K562 (cell line): ENCODE data around the gene APPL2. TPM values are rescaled to one million over a fixed set of nuclear protein-coding genes. Genes with fewer than 3 reads are reported as not detected.

Experiments
- BDP1 ChIP-seq: IDR thresholded peaks from 3 replicates; pipeline ENCODE4 v1.6.1; 2011; ENCODE audit not compliant: insufficient read length, insufficient read depth
- DIDO1 ChIP-seq: fragments of 450-650 bp; IDR thresholded peaks from 2 replicates; pipeline ENCODE4 v1.6.1; 2016; ENCODE audit warnings: low read depth, missing biosample characterization, missing genetic modification characterization
- FOXK1 ChIP-seq: sonication (generic); formaldehyde crosslinking; IDR thresholded peaks from 2 replicates; pipeline ENCODE4 v1.8.0; 2022; ENCODE audit warnings: missing genetic modification reagents, mild to moderate bottlenecking, borderline replicate concordance
- HNRNPK ChIP-seq: fragments of 200-400 bp; formaldehyde crosslinking; IDR thresholded peaks from one replicate; pipeline ENCODE4 v1.6.1; 2018; ENCODE audit warnings: mild to moderate bottlenecking, low read depth, low read length; ENCODE audit not compliant: poor library complexity, severe bottlenecking
- MTA1 ChIP-seq: fragments of 450-650 bp; IDR thresholded peaks from 2 replicates; pipeline ENCODE4 v1.6.1; 2017; ENCODE audit warnings: borderline replicate concordance
- MXI1 ChIP-seq: IDR thresholded peaks from 2 replicates; pipeline ENCODE4 v1.6.1; 2011; ENCODE audit warnings: low read depth, mild to moderate bottlenecking, improper control_type of control experiment, low read length
- RBM14 ChIP-seq: fragments of 200-400 bp; formaldehyde crosslinking; IDR thresholded peaks from 2 replicates; pipeline ENCODE4 v1.6.1; 2018; ENCODE audit warnings: low read depth, mild to moderate bottlenecking, low read length, moderate library complexity, borderline replicate concordance; ENCODE audit not compliant: insufficient read depth
- SMARCB1 ChIP-seq: IDR thresholded peaks from 2 replicates; pipeline ENCODE4 v1.6.1; 2011; ENCODE audit warnings: improper control_type of control experiment, low read depth; ENCODE audit not compliant: insufficient read length
- TEAD2 ChIP-seq: fragments of 450-650 bp; IDR thresholded peaks from 2 replicates; pipeline ENCODE4 v1.6.1; 2016; ENCODE audit warnings: missing genetic modification characterization, control low read depth, missing compliant biosample characterization
- ZKSCAN8 ChIP-seq: fragments of 200-800 bp; sonication (Bioruptor generic); IDR thresholded peaks from 2 replicates; pipeline ENCODE4 v1.6.1; 2016; ENCODE audit warnings: missing genetic modification characterization, missing compliant biosample characterization
- ZNF124 ChIP-seq: sonication (generic); formaldehyde crosslinking; IDR thresholded peaks from 2 replicates; pipeline ENCODE4 v1.8.1; 2022; ENCODE audit warnings: missing genetic modification reagents
- ZNF551 ChIP-seq: fragments of 250-450 bp; sonication (Bioruptor Pico); IDR thresholded peaks from 2 replicates; pipeline ENCODE4 v1.5.0; 2021; ENCODE audit warnings: mild to moderate bottlenecking, moderate library complexity
- polyA plus RNA-seq, 8 experiments: library from polyadenylated mRNA; depleted of rRNA in 4 of 8; stranded (reverse) in 5 of 8; unstranded in 3 of 8; fragments of >200 nt; fragmentation: Nextera tagmentation in 2 of 8; fragmentation: Illumina TruSeq in 1 of 8; extraction: Ambion mirVana in 2 of 8; extraction: Trizol in 1 of 8; gene quantifications; 2 replicates each; pipeline versions ENCODE4 v1.2.1 to v1.2.3, GENCODE V29; 2011 to 2014; ENCODE audit warnings: inconsistent platforms in 1 of 8, missing spikeins in 1 of 8
- total RNA-seq, 7 experiments: library from RNA; depleted of rRNA in 6 of 7; stranded (reverse); fragments of >200 nt in 6 of 7; fragmentation: Illumina TruSeq in 2 of 7; extraction: Trizol in 2 of 7; gene quantifications; 2 replicates each; pipeline versions ENCODE4 v1.2.1 to v1.2.3, GENCODE V29; 2011 to 2021; ENCODE audit warnings: low replicate concordance in 1 of 7
- TF ChIP-seq, protein P1 (sequence below): fragments of 250-450 bp; sonication (Bioruptor Pico); IDR thresholded peaks from 2 replicates; pipeline ENCODE4 v1.4.0; 2020; ENCODE audit warnings: mild to moderate bottlenecking, moderate library complexity, borderline replicate concordance
- TF ChIP-seq, protein P2 (sequence below), 2 experiments: fragments of 450-650 bp in 1 of 2; sonication (generic) in 1 of 2; formaldehyde crosslinking in 1 of 2; IDR thresholded peaks; 2 replicates each; pipeline versions ENCODE4 v1.7.1 to v1.9.0; 2016 to 2022; ENCODE audit warnings: inconsistent platforms in 1 of 2, mild to moderate bottlenecking in 1 of 2, missing genetic modification reagents in 1 of 2
- TF ChIP-seq, protein P3 (sequence below): fragments of 250-450 bp; sonication (Bioruptor Pico); IDR thresholded peaks from 2 replicates; pipeline ENCODE4 v1.5.0; 2021

APPL2 gene
- total and polyA plus RNA-seq, 9 of the 15 experiments (the other 6 are each of a cell fraction or from before 2014, with no cell fraction given) = 2.1 to 14.4 (median 8.2) TPM

DNA sequence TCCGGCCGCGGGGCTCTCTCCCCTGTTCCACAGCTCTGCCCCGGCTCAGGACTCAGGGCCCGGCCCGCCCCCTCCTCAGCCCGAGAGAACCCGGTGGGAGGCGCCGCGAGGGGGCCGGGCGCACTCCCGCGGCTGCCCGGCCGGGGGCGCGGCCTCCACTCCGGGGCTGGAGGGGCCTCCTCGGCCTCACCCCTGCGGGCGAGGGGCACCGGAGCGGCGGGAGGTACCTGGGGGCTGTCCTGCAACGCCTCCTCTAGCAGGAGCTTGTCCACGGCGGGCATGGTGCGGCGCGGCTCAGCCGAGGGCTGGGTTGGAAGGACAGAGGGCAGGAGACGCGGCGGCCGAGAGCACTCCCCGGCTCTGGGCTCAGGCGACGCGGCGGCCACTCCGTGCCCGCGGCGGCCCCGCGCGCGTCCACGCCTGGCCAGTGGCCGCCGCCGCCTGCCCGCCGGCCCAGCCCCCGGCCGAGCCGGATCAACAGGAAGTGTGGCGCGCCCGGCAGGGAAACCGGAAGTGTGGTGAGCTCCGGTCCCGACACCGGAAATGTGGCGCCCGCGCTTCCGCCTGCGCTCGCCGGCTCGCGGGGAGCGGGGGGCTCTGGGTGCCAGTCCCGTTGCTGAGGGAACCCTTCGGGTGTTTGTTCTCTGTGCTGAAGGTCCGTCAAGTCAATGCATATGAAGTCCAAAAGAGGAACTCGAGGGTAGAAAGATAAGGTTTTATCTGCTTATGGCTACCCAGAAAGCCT lies at the start of gene APPL2 (continued):
- TF ChIP-seq DIDO1 (tag) (no peak), SMARCB1 (no peak), ZNF551 (CRISPR knock-in tag) (no peak), MTA1 (no peak), BDP1 (no peak), FOXK1 (CRISPR knock-in tag) (no peak), ZKSCAN8 (CRISPR knock-in tag) (no peak), ZNF124 (CRISPR knock-in tag) (no peak), TEAD2 (tag) (no peak), HNRNPK (no peak), MXI1 (0 out of 2 replicates have a peak, but pooled peaks have one; percentile 41), RBM14 (no peak)
- TF ChIP-seq, protein P1, sequence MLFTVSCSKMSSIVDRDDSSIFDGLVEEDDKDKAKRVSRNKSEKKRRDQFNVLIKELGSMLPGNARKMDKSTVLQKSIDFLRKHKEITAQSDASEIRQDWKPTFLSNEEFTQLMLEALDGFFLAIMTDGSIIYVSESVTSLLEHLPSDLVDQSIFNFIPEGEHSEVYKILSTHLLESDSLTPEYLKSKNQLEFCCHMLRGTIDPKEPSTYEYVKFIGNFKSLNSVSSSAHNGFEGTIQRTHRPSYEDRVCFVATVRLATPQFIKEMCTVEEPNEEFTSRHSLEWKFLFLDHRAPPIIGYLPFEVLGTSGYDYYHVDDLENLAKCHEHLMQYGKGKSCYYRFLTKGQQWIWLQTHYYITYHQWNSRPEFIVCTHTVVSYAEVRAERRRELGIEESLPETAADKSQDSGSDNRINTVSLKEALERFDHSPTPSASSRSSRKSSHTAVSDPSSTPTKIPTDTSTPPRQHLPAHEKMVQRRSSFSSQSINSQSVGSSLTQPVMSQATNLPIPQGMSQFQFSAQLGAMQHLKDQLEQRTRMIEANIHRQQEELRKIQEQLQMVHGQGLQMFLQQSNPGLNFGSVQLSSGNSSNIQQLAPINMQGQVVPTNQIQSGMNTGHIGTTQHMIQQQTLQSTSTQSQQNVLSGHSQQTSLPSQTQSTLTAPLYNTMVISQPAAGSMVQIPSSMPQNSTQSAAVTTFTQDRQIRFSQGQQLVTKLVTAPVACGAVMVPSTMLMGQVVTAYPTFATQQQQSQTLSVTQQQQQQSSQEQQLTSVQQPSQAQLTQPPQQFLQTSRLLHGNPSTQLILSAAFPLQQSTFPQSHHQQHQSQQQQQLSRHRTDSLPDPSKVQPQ (CRISPR knock-in tag) = no peak
- TF ChIP-seq, protein P2, sequence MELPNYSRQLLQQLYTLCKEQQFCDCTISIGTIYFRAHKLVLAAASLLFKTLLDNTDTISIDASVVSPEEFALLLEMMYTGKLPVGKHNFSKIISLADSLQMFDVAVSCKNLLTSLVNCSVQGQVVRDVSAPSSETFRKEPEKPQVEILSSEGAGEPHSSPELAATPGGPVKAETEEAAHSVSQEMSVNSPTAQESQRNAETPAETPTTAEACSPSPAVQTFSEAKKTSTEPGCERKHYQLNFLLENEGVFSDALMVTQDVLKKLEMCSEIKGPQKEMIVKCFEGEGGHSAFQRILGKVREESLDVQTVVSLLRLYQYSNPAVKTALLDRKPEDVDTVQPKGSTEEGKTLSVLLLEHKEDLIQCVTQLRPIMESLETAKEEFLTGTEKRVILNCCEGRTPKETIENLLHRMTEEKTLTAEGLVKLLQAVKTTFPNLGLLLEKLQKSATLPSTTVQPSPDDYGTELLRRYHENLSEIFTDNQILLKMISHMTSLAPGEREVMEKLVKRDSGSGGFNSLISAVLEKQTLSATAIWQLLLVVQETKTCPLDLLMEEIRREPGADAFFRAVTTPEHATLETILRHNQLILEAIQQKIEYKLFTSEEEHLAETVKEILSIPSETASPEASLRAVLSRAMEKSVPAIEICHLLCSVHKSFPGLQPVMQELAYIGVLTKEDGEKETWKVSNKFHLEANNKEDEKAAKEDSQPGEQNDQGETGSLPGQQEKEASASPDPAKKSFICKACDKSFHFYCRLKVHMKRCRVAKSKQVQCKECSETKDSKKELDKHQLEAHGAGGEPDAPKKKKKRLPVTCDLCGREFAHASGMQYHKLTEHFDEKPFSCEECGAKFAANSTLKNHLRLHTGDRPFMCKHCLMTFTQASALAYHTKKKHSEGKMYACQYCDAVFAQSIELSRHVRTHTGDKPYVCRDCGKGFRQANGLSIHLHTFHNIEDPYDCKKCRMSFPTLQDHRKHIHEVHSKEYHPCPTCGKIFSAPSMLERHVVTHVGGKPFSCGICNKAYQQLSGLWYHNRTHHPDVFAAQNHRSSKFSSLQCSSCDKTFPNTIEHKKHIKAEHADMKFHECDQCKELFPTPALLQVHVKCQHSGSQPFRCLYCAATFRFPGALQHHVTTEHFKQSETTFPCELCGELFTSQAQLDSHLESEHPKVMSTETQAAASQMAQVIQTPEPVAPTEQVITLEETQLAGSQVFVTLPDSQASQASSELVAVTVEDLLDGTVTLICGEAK (IDR thresholded peaks at IDR 0.05) = peak; percentile 98
- TF ChIP-seq, protein P2 (CRISPR knock-in tag; IDR thresholded peaks at IDR 0.05) = no peak
- TF ChIP-seq, protein P3, sequence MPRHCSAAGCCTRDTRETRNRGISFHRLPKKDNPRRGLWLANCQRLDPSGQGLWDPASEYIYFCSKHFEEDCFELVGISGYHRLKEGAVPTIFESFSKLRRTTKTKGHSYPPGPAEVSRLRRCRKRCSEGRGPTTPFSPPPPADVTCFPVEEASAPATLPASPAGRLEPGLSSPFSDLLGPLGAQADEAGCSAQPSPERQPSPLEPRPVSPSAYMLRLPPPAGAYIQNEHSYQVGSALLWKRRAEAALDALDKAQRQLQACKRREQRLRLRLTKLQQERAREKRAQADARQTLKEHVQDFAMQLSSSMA = peak; percentile 98
